GM12891 (cell line): Measurements from ENCODE around the gene NDUFV2.

Source experiments
- PAX5 ChIP-seq: IDR thresholded peaks from 2 replicates; pipeline ENCODE4 v1.6.1; 2011; ENCODE audit warnings: low read length, moderate library complexity, mild to moderate bottlenecking; ENCODE audit not compliant: insufficient read depth, severe bottlenecking
- POLR2A ChIP-seq: IDR thresholded peaks from 2 replicates; pipeline ENCODE4 v1.6.1; 2011; ENCODE audit warnings: low read depth, low read length, control low read depth
- POLR2AphosphoS5 ChIP-seq: IDR thresholded peaks from 2 replicates; pipeline ENCODE4 v1.6.1; 2011; ENCODE audit warnings: low read depth, low read length, control low read depth
- POU2F2 ChIP-seq: IDR thresholded peaks from 2 replicates; pipeline ENCODE4 v1.6.1; 2011; ENCODE audit warnings: low read depth, mild to moderate bottlenecking, control low read depth, low read length, moderate library complexity
- SPI1 ChIP-seq: IDR thresholded peaks from 2 replicates; pipeline ENCODE4 v1.6.1; 2011; ENCODE audit warnings: low read depth, low read length, control low read depth
- TAF1 ChIP-seq: IDR thresholded peaks from 2 replicates; pipeline ENCODE4 v1.6.1; 2011; ENCODE audit warnings: low read depth, low read length, control low read depth

DNA sequence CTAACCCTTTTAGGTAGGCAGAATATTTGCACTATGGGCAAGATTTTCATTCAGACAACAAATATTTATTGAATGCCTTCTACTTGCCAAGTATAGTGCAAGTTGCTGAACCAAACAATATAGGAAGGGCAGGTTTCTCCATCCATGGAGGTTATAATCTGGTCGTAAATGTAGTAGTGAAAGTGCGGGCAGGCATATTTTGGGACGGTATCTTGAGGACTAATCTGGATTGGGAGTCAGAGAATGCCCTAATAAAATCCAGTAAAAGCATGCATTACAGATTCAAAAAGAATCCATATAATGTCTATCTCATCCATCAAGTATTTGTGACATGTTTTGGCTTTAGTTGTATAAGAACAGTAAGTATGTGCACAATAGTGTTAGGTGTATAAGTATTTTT is 1.7 kb upstream of the NDUFV2 start:
- TF ChIP-seq POLR2A: no peak
- no peak for TF ChIP-seq POLR2AphosphoS5
- no peak for TF ChIP-seq TAF1
- no peak for TF ChIP-seq POU2F2
- TF ChIP-seq PAX5: no peak
- no peak for TF ChIP-seq SPI1
